ENCODE measurements around the gene ADRM1.

The ADRM1 gene

GRCh38 chr20:62297449-62298227 is 5.2 kb upstream of the ADRM1 start:
- TF ChIP-seq CTCF (conservative IDR thresholded peaks at IDR 0.05; ENCODE audit: low read depth, low read length): no peak
- no peaks in the 10 kb centered on the region for H3K27me3 ChIP-seq (ENCODE audit: insufficient read depth, low read depth)
- no peaks in the 10 kb centered on the region for H3K36me3 ChIP-seq (ENCODE audit: insufficient read depth)
- H2AFZ ChIP-seq (ENCODE audit: low read depth): no peak overlapping the region
- H3K4me1 ChIP-seq (ENCODE audit: low read depth, poor library complexity, severe bottlenecking): no peaks in the 10 kb centered on the region
- H3K27ac ChIP-seq: no peak overlapping the region
- H3K4me3 ChIP-seq (IDR thresholded peaks at IDR 0.05; ENCODE audit: insufficient read depth, low read depth, low read length): no peak overlapping the region
- no peaks in the 10 kb centered on the region for H3K79me2 ChIP-seq (ENCODE audit: insufficient read depth, low read depth)
- H4K20me1 ChIP-seq (ENCODE audit: insufficient read depth): no peaks in the 10 kb centered on the region
- H3K4me2 ChIP-seq: no peak overlapping the region
- H3K9ac ChIP-seq: no peak overlapping the region

GRCh38 chr20:62298577-62299249 is 4.1 kb upstream of the ADRM1 start:
- no peaks in the 10 kb centered on the region for H3K4me1 ChIP-seq (ENCODE audit: low read depth, poor library complexity, severe bottlenecking)
- H3K4me2 ChIP-seq: no peak overlapping the region
- H3K36me3 ChIP-seq (ENCODE audit: insufficient read depth): no peaks in the 10 kb centered on the region
- TF ChIP-seq CTCF (conservative IDR thresholded peaks at IDR 0.05; ENCODE audit: low read depth, low read length): no peak
- no peak overlapping the region for H2AFZ ChIP-seq (ENCODE audit: low read depth)
- H3K4me3 ChIP-seq (IDR thresholded peaks at IDR 0.05; ENCODE audit: insufficient read depth, low read depth, low read length): no peak overlapping the region
- H3K9ac ChIP-seq: no peak overlapping the region
- H3K27me3 ChIP-seq (ENCODE audit: insufficient read depth, low read depth): no peaks in the 10 kb centered on the region
- peaks cover 6% of the 10 kb centered on the region for H3K79me2 ChIP-seq (ENCODE audit: insufficient read depth, low read depth)
- peaks cover 2% of the 10 kb centered on the region for H4K20me1 ChIP-seq (ENCODE audit: insufficient read depth)
- H3K27ac ChIP-seq: no peak overlapping the region

GRCh38 chr20:62299666-62300236 is 3.0 kb upstream of the ADRM1 start:
- H3K79me2 ChIP-seq (ENCODE audit: insufficient read depth, low read depth): peaks cover 16% of the 10 kb centered on the region
- H3K9ac ChIP-seq: no peak overlapping the region
- no peak overlapping the region for H3K4me2 ChIP-seq
- no peak overlapping the region for H3K27ac ChIP-seq
- H2AFZ ChIP-seq (ENCODE audit: low read depth): no peak overlapping the region
- TF ChIP-seq CTCF (conservative IDR thresholded peaks at IDR 0.05; ENCODE audit: low read depth, low read length): no peak
- peaks cover 7% of the 10 kb centered on the region for H3K4me1 ChIP-seq (ENCODE audit: low read depth, poor library complexity, severe bottlenecking)
- H3K4me3 ChIP-seq (IDR thresholded peaks at IDR 0.05; ENCODE audit: insufficient read depth, low read depth, low read length): no peak overlapping the region
- H3K36me3 ChIP-seq (ENCODE audit: insufficient read depth): peaks cover 7% of the 10 kb centered on the region; the same call in 1 of the 2 replicates
- H4K20me1 ChIP-seq (ENCODE audit: insufficient read depth): peaks cover 12% of the 10 kb centered on the region
- no peaks in the 10 kb centered on the region for H3K27me3 ChIP-seq (ENCODE audit: insufficient read depth, low read depth)

- Histone ChIP-seq H2AFZ (ENCODE audit: low read depth) (no peak overlapping the region), H3K27ac (no peak overlapping the region), H3K79me2 (ENCODE audit: insufficient read depth, low read depth) (peaks cover 22% of the 10 kb centered on the region), H3K4me1 (ENCODE audit: low read depth, poor library complexity, severe bottlenecking) (peaks cover 13% of the 10 kb centered on the region), H3K9ac (no peak overlapping the region), H3K36me3 (ENCODE audit: insufficient read depth) (peaks cover 7% of the 10 kb centered on the region; the same call in 1 of the 2 replicates), H3K4me2 (no peak overlapping the region), H4K20me1 (ENCODE audit: insufficient read depth) (peaks cover 18% of the 10 kb centered on the region), H3K4me3 (IDR thresholded peaks at IDR 0.05; ENCODE audit: insufficient read depth, low read depth, low read length) (no peak overlapping the region), H3K27me3 (ENCODE audit: insufficient read depth, low read depth) (no peaks in the 10 kb centered on the region)
- TF ChIP-seq CTCF (conservative IDR thresholded peaks at IDR 0.05; ENCODE audit: low read depth, low read length): no peak
These were observed 2.5 kb upstream of the ADRM1 start for GRCh38 chr20:62300319-62300718.

All from KMS-11 (cell line).